ENCODE results near the gene RUNDC3A. TPM values are rescaled to one million over a fixed set of nuclear protein-coding genes. Genes with fewer than 3 reads are reported as not detected.
A peak's percentile ranks its signal among the peaks of the same experiment; 100 is the strongest.

The RUNDC3A gene
- polyA plus RNA-seq, 1 donor (not counting 4 experiments of a cell fraction or from before 2014, with no cell fraction given), result 1.6 TPM

- Histone ChIP-seq H3K4me2 (ENCODE audit: control insufficient read depth, extremely low read depth, insufficient read depth, low read depth, low read length) (no peak overlapping the region), H3K27ac (ENCODE audit: control insufficient read depth, insufficient read depth, low read length) (no peak overlapping the region), H3K36me3 (ENCODE audit: control insufficient read depth in 2 of 2, extremely low read depth in 1 of 2, insufficient read depth in 2 of 2, low read length in 2 of 2) (peaks cover 25 to 33% of the 10 kb centered on the region in 2 experiments), H3K9ac (ENCODE audit: control insufficient read depth, extremely low read depth, insufficient read depth, low read length) (no peak overlapping the region), H3K4me1 (ENCODE audit: control insufficient read depth, extremely low read depth, insufficient read depth, low read length) (peaks cover 14% of the 10 kb centered on the region), H3K9me1 (ENCODE audit: control insufficient read depth, extremely low read depth, insufficient read depth, low read length) (no peaks in the 10 kb centered on the region), H4K20me1 (ENCODE audit: control insufficient read depth, extremely low read depth, insufficient read depth, low read length) (no peaks in the 10 kb centered on the region), H3K79me2 (ENCODE audit: control insufficient read depth, insufficient read depth, low read length) (no peaks in the 10 kb centered on the region), H3K4me3 (ENCODE audit: control insufficient read depth in 2 of 3, extremely low read depth in 1 of 3, insufficient read depth in 2 of 3, low read depth in 1 of 3, low read length in 3 of 3) (no peak overlapping the region), H3K9me3 (ENCODE audit: control insufficient read depth, low read depth, low read length) (no peaks in the 10 kb centered on the region), H2AFZ (ENCODE audit: control insufficient read depth, low read length) (no peak overlapping the region), H3K27me3 (ENCODE audit: control insufficient read depth, extremely low read depth, insufficient read depth, low read length) (peaks cover 8% of the 10 kb centered on the region)
- no peak for FAIRE-seq
- dilution Hi-C loops (cut with MboI; ENCODE audit: extremely low pct_ligation_motif_present, low sequenced_read_pairs), result no loop called here
- DNase-seq (ENCODE audit: low read depth, low spot score), result no peak
- no peak for TF ChIP-seq EZH2 (IDR thresholded peaks at IDR 0.05; ENCODE audit: low read length)
- TF ChIP-seq CTCF (optimal IDR thresholded peaks at IDR 0.05 in 1 of 3, IDR thresholded peaks at IDR 0.05 in 1 of 3, conservative IDR thresholded peaks at IDR 0.05 in 1 of 3; ENCODE audit: extremely low read depth in 1 of 3, insufficient read depth in 2 of 3, low read length in 3 of 3), result no peak
These were observed 44.6 kb downstream of the RUNDC3A start for GRCh38 chr17:44352828-44353671.

- Histone ChIP-seq H2AFZ (ENCODE audit: control insufficient read depth, low read length) (no peak overlapping the region), H3K9me3 (ENCODE audit: control insufficient read depth, low read depth, low read length) (no peaks in the 10 kb centered on the region), H3K9me1 (ENCODE audit: control insufficient read depth, extremely low read depth, insufficient read depth, low read length) (no peaks in the 10 kb centered on the region), H3K36me3 (ENCODE audit: control insufficient read depth in 2 of 2, extremely low read depth in 1 of 2, insufficient read depth in 2 of 2, low read length in 2 of 2) (peaks cover 25 to 33% of the 10 kb centered on the region in 2 experiments), H3K79me2 (ENCODE audit: control insufficient read depth, insufficient read depth, low read length) (no peaks in the 10 kb centered on the region), H3K4me2 (ENCODE audit: control insufficient read depth, extremely low read depth, insufficient read depth, low read depth, low read length) (peak overlapping the region; percentile 56), H4K20me1 (ENCODE audit: control insufficient read depth, extremely low read depth, insufficient read depth, low read length) (no peaks in the 10 kb centered on the region), H3K4me1 (ENCODE audit: control insufficient read depth, extremely low read depth, insufficient read depth, low read length) (peaks cover 7% of the 10 kb centered on the region), H3K4me3 (ENCODE audit: control insufficient read depth in 2 of 3, extremely low read depth in 1 of 3, insufficient read depth in 2 of 3, low read depth in 1 of 3, low read length in 3 of 3) (no peak overlapping the region), H3K27me3 (ENCODE audit: control insufficient read depth, extremely low read depth, insufficient read depth, low read length) (peaks cover 8% of the 10 kb centered on the region), H3K27ac (ENCODE audit: control insufficient read depth, insufficient read depth, low read length) (no peak overlapping the region), H3K9ac (ENCODE audit: control insufficient read depth, extremely low read depth, insufficient read depth, low read length) (no peak overlapping the region)
- dilution Hi-C loops (cut with MboI; ENCODE audit: extremely low pct_ligation_motif_present, low sequenced_read_pairs), result no loop called here
- no peak for TF ChIP-seq CTCF (optimal IDR thresholded peaks at IDR 0.05 in 1 of 3, IDR thresholded peaks at IDR 0.05 in 1 of 3, conservative IDR thresholded peaks at IDR 0.05 in 1 of 3; ENCODE audit: extremely low read depth in 1 of 3, insufficient read depth in 2 of 3, low read length in 3 of 3)
- no peak for TF ChIP-seq EZH2 (IDR thresholded peaks at IDR 0.05; ENCODE audit: low read length)
- FAIRE-seq (no peak), DNase-seq (ENCODE audit: low read depth, low spot score) (no peak)
These were observed 45.4 kb downstream of the RUNDC3A start for GRCh38 chr17:44353672-44354331.
